CD4-positive, alpha-beta T cell (primary cell): ENCODE measurements around the gene RBM18. TPM values are rescaled to one million over a fixed set of nuclear protein-coding genes. Genes with fewer than 3 reads are reported as not detected.

Experiments
- ATAC-seq: fragments of 200-7000 bp; cut with Tn5 transposase; one replicate; pipeline ENCODE4 v1.10.0; 2022; ENCODE audit warnings: mild to moderate bottlenecking; ENCODE audit not compliant: poor library complexity
- CTCF ChIA-PET: fragments of 350-600 bp; sonication (Branson Sonifier 250); formaldehyde crosslinking; loops from one replicate; lab custom pipeline; 2021; ENCODE audit warnings: antibody characterized with exemption, inconsistent platforms; lab: Charles Lee
- POLR2A ChIA-PET: fragments of 350-600 bp; sonication (Branson Sonifier 250); formaldehyde crosslinking; loops from one replicate; lab custom pipeline; 2021; ENCODE audit warnings: antibody characterized with exemption, inconsistent platforms; lab: Charles Lee
- DNase-seq, 14 experiments: peaks; one replicate each; pipeline ENCODE4 v3.0.0-alpha.2; 2013 to 2020; ENCODE audit warnings: mixed read lengths in 2 of 14
- H3K27ac ChIP-seq, 2 donors: one replicate each; pipeline versions ENCODE4 v1.5.1 to v1.7.0; 2013; ENCODE audit warnings: low read length in 2 of 2, low read depth in 1 of 2, mild to moderate bottlenecking in 1 of 2
- H3K27me3 ChIP-seq, 2 experiments: 1 replicate in 1 of 2; 2 replicates in 1 of 2; pipeline versions ENCODE4 v1.6.1 to v1.7.0; 2013; ENCODE audit warnings: low read length in 2 of 2, control low read depth in 1 of 2, mild to moderate bottlenecking in 1 of 2, moderate library complexity in 1 of 2; ENCODE audit not compliant: insufficient read depth in 2 of 2, control insufficient read depth in 1 of 2
- H3K36me3 ChIP-seq: one replicate; pipeline ENCODE4 v1.6.1; 2013; ENCODE audit warnings: low read length, control low read depth; ENCODE audit not compliant: insufficient read depth
- H3K4me1 ChIP-seq: one replicate; pipeline ENCODE4 v1.6.1; 2013; ENCODE audit warnings: low read length, control low read depth; ENCODE audit not compliant: insufficient read depth
- H3K4me3 ChIP-seq: one replicate; pipeline ENCODE4 v1.5.1; 2013; ENCODE audit warnings: mild to moderate bottlenecking, low read length, moderate library complexity
- H3K9me3 ChIP-seq, 2 experiments: 1 replicate in 1 of 2; 2 replicates in 1 of 2; pipeline versions ENCODE4 v1.6.1 to v1.7.0; 2013; ENCODE audit warnings: low read length in 2 of 2, mild to moderate bottlenecking in 2 of 2, control low read depth in 1 of 2, moderate library complexity in 1 of 2; ENCODE audit not compliant: control insufficient read depth in 1 of 2, insufficient read depth in 1 of 2
- H3K27ac Mint-ChIP-seq: one replicate; pipeline ENCODE4 v1.8.0; 2020; ENCODE audit warnings: mixed read lengths
- H3K27me3 Mint-ChIP-seq: one replicate; pipeline ENCODE4 v1.8.0; 2021; ENCODE audit warnings: mixed read lengths
- H3K36me3 Mint-ChIP-seq: one replicate; pipeline ENCODE4 v1.8.0; 2021; ENCODE audit warnings: low read depth, mixed read lengths
- H3K4me1 Mint-ChIP-seq: one replicate; pipeline ENCODE4 v1.8.0; 2021; ENCODE audit warnings: low read depth, mixed read lengths
- H3K4me3 Mint-ChIP-seq: one replicate; pipeline ENCODE4 v1.8.0; 2020; ENCODE audit warnings: mild to moderate bottlenecking, mixed read lengths
- H3K9me3 Mint-ChIP-seq: one replicate; pipeline ENCODE4 v1.8.0; 2020; ENCODE audit warnings: mixed read lengths
- CTCF ChIP-seq: fragments of 200-600 bp; IDR thresholded peaks from one replicate; pipeline ENCODE4 v1.8.0; 2022; ENCODE audit warnings: antibody characterized with exemption, mild to moderate bottlenecking
- intact Hi-C, 2 experiments: fragments of 100-400 bp; cut with DNase I in 1 of 2; cut with micrococcal nuclease in 1 of 2; formaldehyde crosslinking; loops; one replicate each; pipeline versions ENCODE4 v1.15.1 to v1.9.0; 2023 to 2025; cut with DNase I, micrococcal nuclease
- total RNA-seq, 174 experiments: library from RNA in 2 of 174; stranded (reverse) in 2 of 174; gene quantifications; one replicate each; pipeline ENCODE4 v1.2.3 and lab custom pipeline; 2021 to 2026

Gene RBM18
- total RNA-seq, 2 experiments from 2014 or later, result 25.9 to 27.0 TPM

GRCh38 chr9:122225312-122226141 lies 39.1 kb downstream of the RBM18 start:
- no peak for ATAC-seq
- intact Hi-C loops, result no loop called here
- Histone ChIP-seq H3K27ac (no peak overlapping the region), H3K9me3 (peaks cover 0 to 31% of the 10 kb centered on the region in 2 experiments), H3K4me1 (peaks cover 11% of the 10 kb centered on the region), H3K36me3 (no peaks in the 10 kb centered on the region), H3K4me3 (no peak overlapping the region), H3K27me3 (peaks cover 55 to 81% of the 10 kb centered on the region in 2 experiments)
- Mint-ChIP-seq H3K27ac (no peak overlapping the region), H3K4me1 (peaks cover 2% of the 10 kb centered on the region), H3K36me3 (no peaks in the 10 kb centered on the region), H3K27me3 (peaks cover 65% of the 10 kb centered on the region), H3K9me3 (no peaks in the 10 kb centered on the region), H3K4me3 (no peak overlapping the region)
- no peak for DNase-seq
- ChIA-PET CTCF (no interaction called here), POLR2A (no interaction called here)
- TF ChIP-seq CTCF, result no peak

DNA sequence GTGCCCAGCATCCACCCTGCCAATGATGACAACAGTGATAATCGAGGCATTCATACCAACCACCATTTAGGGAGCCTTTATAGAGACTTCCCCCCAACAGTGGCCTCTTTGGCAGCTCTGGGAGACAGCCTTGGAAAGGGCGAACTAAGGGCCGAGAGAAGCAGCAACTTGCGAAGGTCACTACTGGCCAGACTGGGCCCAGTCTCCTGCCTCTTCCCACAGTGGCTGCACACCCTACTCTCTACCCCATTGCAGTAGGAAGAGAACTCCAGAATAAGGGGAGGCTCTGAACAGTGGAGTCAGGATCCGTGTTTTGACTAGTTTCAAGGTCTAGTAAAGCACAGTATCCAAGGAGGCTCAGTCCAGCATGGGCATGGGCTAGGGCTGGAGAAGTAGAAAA lies 41.2 kb downstream of the RBM18 start:
- peaks cover 86% of the 10 kb centered on the region for H3K27me3 Mint-ChIP-seq

DNA sequence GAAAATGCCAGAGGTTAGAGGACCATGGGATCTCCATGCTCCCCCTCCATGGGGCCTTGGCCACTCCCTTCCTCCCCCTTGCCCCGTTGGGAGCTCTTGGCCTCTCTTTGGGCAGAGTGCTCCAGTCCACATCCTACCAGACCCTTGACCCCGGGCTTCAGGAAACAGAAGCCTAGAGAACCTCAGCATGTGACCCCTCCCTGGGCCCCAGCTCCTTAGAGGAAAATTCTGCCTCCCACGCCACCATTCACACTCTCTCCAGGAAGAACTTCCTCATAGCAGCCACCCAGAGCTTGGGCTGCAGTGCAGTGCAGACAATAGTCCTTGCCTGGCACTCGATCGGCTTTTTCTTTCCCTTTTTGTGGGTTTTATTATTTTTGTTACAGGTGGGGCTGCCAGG lies 41.8 kb downstream of the RBM18 start:
- H3K4me1 ChIP-seq, result peaks cover 26% of the 10 kb centered on the region
- H3K27me3 ChIP-seq, result peaks cover 68 to 80% of the 10 kb centered on the region in 2 experiments
- ChIA-PET CTCF (no interaction called here), POLR2A (no interaction called here)
- no peak for TF ChIP-seq CTCF
- no peaks in the 10 kb centered on the region for H3K36me3 ChIP-seq
- Mint-ChIP-seq H3K36me3 (no peaks in the 10 kb centered on the region), H3K9me3 (no peaks in the 10 kb centered on the region), H3K27ac (no peak overlapping the region), H3K4me3 (no peak overlapping the region), H3K4me1 (peaks cover 26% of the 10 kb centered on the region), H3K27me3 (peaks cover 92% of the 10 kb centered on the region)
- ATAC-seq (no peak), DNase-seq (no peak)
- no peak overlapping the region for H3K27ac ChIP-seq
- no peak overlapping the region for H3K4me3 ChIP-seq
- intact Hi-C loops, result no loop called here
- H3K9me3 ChIP-seq, result peaks cover 0 to 49% of the 10 kb centered on the region in 2 experiments

More for the DNA sequence above, 41.2 kb downstream of the RBM18 start:
- H3K27me3 ChIP-seq, result peaks cover 65 to 77% of the 10 kb centered on the region in 2 experiments
- POLR2A ChIA-PET, result no interaction called here
- no peak for TF ChIP-seq CTCF
- no peaks in the 10 kb centered on the region for H3K9me3 Mint-ChIP-seq
- no peak for ATAC-seq
- CTCF ChIA-PET, result no interaction called here
- H3K9me3 ChIP-seq, result peaks cover 0 to 49% of the 10 kb centered on the region in 2 experiments
- DNase-seq, result no peak
- H3K4me3 ChIP-seq, result no peak overlapping the region
- H3K27ac Mint-ChIP-seq, result no peak overlapping the region
- intact Hi-C loops, result no loop called here
- peaks cover 19% of the 10 kb centered on the region for H3K4me1 Mint-ChIP-seq
- H3K27ac ChIP-seq, result no peak overlapping the region
- H3K36me3 ChIP-seq, result no peaks in the 10 kb centered on the region
- no peak overlapping the region for H3K4me3 Mint-ChIP-seq
- H3K4me1 ChIP-seq, result peaks cover 30% of the 10 kb centered on the region
- H3K36me3 Mint-ChIP-seq, result no peaks in the 10 kb centered on the region
